Ishikawa (cell line): ENCODE data around the gene COX5B.
A peak's percentile ranks its signal among the peaks of the same experiment; 100 is the strongest.

Source experiments
- EGR1 ChIP-seq: IDR thresholded peaks from 2 replicates; pipeline ENCODE4 v1.6.1; 2012
- EP300 ChIP-seq: IDR thresholded peaks from 2 replicates; pipeline ENCODE4 v1.6.1; 2012; ENCODE audit warnings: borderline replicate concordance
- FOXM1 ChIP-seq: IDR thresholded peaks from 2 replicates; pipeline ENCODE4 v1.6.1; 2012; ENCODE audit warnings: low read depth, borderline replicate concordance
- NFIC ChIP-seq: IDR thresholded peaks from 2 replicates; pipeline ENCODE4 v1.6.1; 2012
- RAD21 ChIP-seq: IDR thresholded peaks from 2 replicates; pipeline ENCODE4 v1.6.1; 2012; ENCODE audit warnings: low read depth
- TAF1 ChIP-seq: IDR thresholded peaks from 2 replicates; pipeline ENCODE4 v1.6.1; 2012; ENCODE audit warnings: low read depth, mild to moderate bottlenecking
- TF ChIP-seq, protein P1 (sequence below): IDR thresholded peaks from 2 replicates; pipeline ENCODE4 v1.6.1; 2012; ENCODE audit warnings: low read depth, mild to moderate bottlenecking

DNA sequence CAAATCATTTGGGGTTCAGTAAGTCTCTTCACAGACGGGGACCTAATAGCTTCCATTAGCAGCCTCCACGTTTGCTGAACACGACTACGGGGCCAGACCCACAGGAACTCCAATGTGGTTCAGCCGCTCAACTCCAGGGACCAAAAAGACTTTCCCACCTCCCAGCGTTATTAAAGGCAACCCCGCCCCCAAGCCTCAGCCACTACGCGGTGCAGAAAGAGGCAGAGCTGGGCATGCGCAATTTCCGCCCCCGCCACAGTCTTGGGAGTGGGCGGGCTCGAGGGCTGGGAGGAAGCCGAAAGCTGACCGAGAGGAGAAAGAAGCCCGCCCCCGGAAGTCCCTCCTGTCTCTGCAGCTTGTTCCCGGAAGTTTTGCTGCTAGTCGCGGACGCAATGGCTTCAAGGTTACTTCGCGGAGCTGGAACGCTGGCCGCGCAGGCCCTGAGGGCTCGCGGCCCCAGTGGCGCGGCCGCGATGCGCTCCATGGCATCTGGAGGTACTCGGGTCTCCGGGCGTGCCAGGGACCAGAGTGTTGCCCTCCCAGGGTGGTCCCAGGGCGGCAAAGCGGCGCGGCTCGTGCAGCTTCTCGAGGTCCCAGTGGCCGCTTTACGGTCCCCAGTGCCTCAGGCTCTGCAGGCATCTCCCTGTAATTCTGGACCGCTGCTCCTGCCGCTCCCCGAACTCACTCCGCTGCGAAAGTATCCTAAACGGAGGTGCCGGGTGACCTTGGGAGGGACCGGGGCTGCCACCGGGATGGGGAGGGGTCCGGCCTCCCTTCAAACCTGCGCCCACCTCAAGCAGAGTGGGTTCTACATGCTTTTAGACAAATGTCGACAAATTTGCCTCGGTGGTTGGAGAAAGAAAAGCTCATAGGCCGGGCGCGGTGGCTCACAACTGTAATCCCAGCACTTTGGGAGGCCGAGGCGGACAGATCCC lies at the start of gene COX5B:
- peak; percentile 94 for TF ChIP-seq TAF1
- peak; percentile 98 for TF ChIP-seq EGR1
- 0 out of 2 replicates have a peak, but pooled peaks have one; percentile 1 for TF ChIP-seq RAD21
- no peak for TF ChIP-seq NFIC
- TF ChIP-seq EP300 = no peak
- TF ChIP-seq, protein P1, sequence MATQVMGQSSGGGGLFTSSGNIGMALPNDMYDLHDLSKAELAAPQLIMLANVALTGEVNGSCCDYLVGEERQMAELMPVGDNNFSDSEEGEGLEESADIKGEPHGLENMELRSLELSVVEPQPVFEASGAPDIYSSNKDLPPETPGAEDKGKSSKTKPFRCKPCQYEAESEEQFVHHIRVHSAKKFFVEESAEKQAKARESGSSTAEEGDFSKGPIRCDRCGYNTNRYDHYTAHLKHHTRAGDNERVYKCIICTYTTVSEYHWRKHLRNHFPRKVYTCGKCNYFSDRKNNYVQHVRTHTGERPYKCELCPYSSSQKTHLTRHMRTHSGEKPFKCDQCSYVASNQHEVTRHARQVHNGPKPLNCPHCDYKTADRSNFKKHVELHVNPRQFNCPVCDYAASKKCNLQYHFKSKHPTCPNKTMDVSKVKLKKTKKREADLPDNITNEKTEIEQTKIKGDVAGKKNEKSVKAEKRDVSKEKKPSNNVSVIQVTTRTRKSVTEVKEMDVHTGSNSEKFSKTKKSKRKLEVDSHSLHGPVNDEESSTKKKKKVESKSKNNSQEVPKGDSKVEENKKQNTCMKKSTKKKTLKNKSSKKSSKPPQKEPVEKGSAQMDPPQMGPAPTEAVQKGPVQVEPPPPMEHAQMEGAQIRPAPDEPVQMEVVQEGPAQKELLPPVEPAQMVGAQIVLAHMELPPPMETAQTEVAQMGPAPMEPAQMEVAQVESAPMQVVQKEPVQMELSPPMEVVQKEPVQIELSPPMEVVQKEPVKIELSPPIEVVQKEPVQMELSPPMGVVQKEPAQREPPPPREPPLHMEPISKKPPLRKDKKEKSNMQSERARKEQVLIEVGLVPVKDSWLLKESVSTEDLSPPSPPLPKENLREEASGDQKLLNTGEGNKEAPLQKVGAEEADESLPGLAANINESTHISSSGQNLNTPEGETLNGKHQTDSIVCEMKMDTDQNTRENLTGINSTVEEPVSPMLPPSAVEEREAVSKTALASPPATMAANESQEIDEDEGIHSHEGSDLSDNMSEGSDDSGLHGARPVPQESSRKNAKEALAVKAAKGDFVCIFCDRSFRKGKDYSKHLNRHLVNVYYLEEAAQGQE = no peak
- no peak for TF ChIP-seq FOXM1
